22Rv1 (cell line): ENCODE results near the gene GOLGA7B.

Source experiments
- CTCF ChIP-seq: fragments of 450-650 bp; IDR thresholded peaks from 2 replicates; pipeline ENCODE4 v1.5.1; 2017; ENCODE audit warnings: mild to moderate bottlenecking
- ZFX ChIP-seq: fragments of 450-650 bp; IDR thresholded peaks from 2 replicates; pipeline ENCODE4 v1.6.1; 2017; ENCODE audit warnings: antibody characterized with exemption, borderline replicate concordance

GRCh38 chr10:97867220-97867800 is 17.7 kb downstream of the GOLGA7B start:
- no peak for TF ChIP-seq CTCF
- TF ChIP-seq ZFX, result no peak
